T-cell (primary cell): Measurements from ENCODE around the gene ARHGAP8. TPM values are rescaled to one million over a fixed set of nuclear protein-coding genes. Genes with fewer than 3 reads are reported as not detected.

Experiments
- ATAC-seq, 4 experiments: fragments of 200-7000 bp in 3 of 4; fragments of 150-1000 bp in 1 of 4; cut with Tn5 transposase; replicated peaks in 1 of 4; 1 replicate in 3 of 4; 2 replicates in 1 of 4; pipeline ENCODE4 v1.10.0; 2021; ENCODE audit warnings: moderate library complexity in 3 of 4, mild to moderate bottlenecking in 2 of 4, moderate number of reproducible peaks in 1 of 4
- CTCF ChIA-PET, 2 donors: fragments of 300-600 bp; sonication (Branson Sonifier 250); formaldehyde crosslinking; loops; one replicate each; lab custom pipeline; 2022; ENCODE audit warnings: antibody characterized with exemption in 2 of 2; lab: Charles Lee
- POLR2A ChIA-PET, 2 donors: fragments of 300-600 bp; sonication (Branson Sonifier 250); formaldehyde crosslinking; loops; one replicate each; lab custom pipeline; 2022; ENCODE audit warnings: antibody characterized with exemption in 2 of 2; lab: Charles Lee
- DNase-seq, 35 experiments: peaks; one replicate each; pipeline versions ENCODE4 v3.0.0 to v3.0.0-alpha.2; 2013 to 2023
- H3K27ac ChIP-seq: one replicate; pipeline ENCODE4 v1.5.1; 2013; ENCODE audit warnings: low read length
- H3K27me3 ChIP-seq, 2 experiments: replicated peaks in 1 of 2; 1 replicate in 1 of 2; 2 replicates in 1 of 2; pipeline versions ENCODE4 v1.6.1 to v1.7.0; 2013; ENCODE audit warnings: low read length in 1 of 2, mixed read lengths in 1 of 2; ENCODE audit not compliant: control insufficient read depth in 2 of 2, insufficient read depth in 2 of 2; ENCODE audit errors: extremely low read depth in 1 of 2
- H3K36me3 ChIP-seq, 2 donors: 1 replicate in 1 of 2; 2 replicates in 1 of 2; pipeline versions ENCODE4 v1.6.1 to v1.7.0; 2013; ENCODE audit warnings: low read length in 1 of 2; ENCODE audit not compliant: control insufficient read depth in 2 of 2, insufficient read depth in 1 of 2; ENCODE audit errors: extremely low read depth in 1 of 2
- H3K4me1 ChIP-seq, 2 experiments: 1 replicate in 1 of 2; 2 replicates in 1 of 2; pipeline versions ENCODE4 v1.6.1 to v1.7.0; 2013; ENCODE audit warnings: low read length in 2 of 2, mixed read lengths in 1 of 2; ENCODE audit not compliant: insufficient read depth in 2 of 2, control insufficient read depth in 1 of 2; ENCODE audit errors: extremely low read depth in 1 of 2
- H3K4me3 ChIP-seq, 2 donors: 1 replicate in 1 of 2; 2 replicates in 1 of 2; pipeline versions ENCODE4 v1.5.1 to v1.7.0; 2013; ENCODE audit warnings: mild to moderate bottlenecking in 2 of 2, low read length in 1 of 2, moderate library complexity in 1 of 2; ENCODE audit not compliant: control insufficient read depth in 1 of 2; ENCODE audit errors: extremely low read depth in 1 of 2
- H3K9me3 ChIP-seq: 2 replicates; pipeline ENCODE4 v1.7.0; 2013
- H3K27ac Mint-ChIP-seq, 2 donors: one replicate each; pipeline ENCODE4 v1.8.0; 2020 to 2021; ENCODE audit warnings: mild to moderate bottlenecking in 2 of 2, mixed read lengths in 2 of 2
- H3K27me3 Mint-ChIP-seq, 2 donors: one replicate each; pipeline ENCODE4 v1.8.0; 2021 to 2022; ENCODE audit warnings: mixed read lengths in 2 of 2
- H3K36me3 Mint-ChIP-seq: one replicate; pipeline ENCODE4 v1.8.0; 2021; ENCODE audit warnings: mixed read lengths
- H3K4me1 Mint-ChIP-seq, 3 donors: one replicate each; pipeline ENCODE4 v1.8.0; 2020 to 2022; ENCODE audit warnings: mixed read lengths in 3 of 3, mild to moderate bottlenecking in 1 of 3
- H3K4me3 Mint-ChIP-seq, 3 donors: one replicate each; pipeline ENCODE4 v1.8.0; 2020 to 2022; ENCODE audit warnings: mild to moderate bottlenecking in 3 of 3, mixed read lengths in 3 of 3, moderate library complexity in 3 of 3
- H3K9me3 Mint-ChIP-seq, 3 donors: one replicate each; pipeline ENCODE4 v1.8.0; 2020 to 2022; ENCODE audit warnings: mixed read lengths in 3 of 3
- WGBS: methylation state at CpG from one replicate; pipeline ENCODE4 v1.1.5; 2013; ENCODE audit warnings: missing lambda C conversion rate; ENCODE audit not compliant: insufficient coverage; 5-methylcytosine and 5-hydroxymethylcytosine counted together
- total RNA-seq, 35 experiments: library from RNA in 6 of 35; stranded (reverse) in 6 of 35; fragments of 120-200 nt in 1 of 35; gene quantifications; one replicate each; pipeline versions ENCODE4 v1.2.1 to v1.2.4 and lab custom pipeline; 2013 to 2026

ARHGAP8 gene
- total RNA-seq, 5 donors from 2014 or later (not counting 1 experiment from before 2014, with no cell fraction given): 0.59 to 4.7 (median 2.0) TPM

DNA sequence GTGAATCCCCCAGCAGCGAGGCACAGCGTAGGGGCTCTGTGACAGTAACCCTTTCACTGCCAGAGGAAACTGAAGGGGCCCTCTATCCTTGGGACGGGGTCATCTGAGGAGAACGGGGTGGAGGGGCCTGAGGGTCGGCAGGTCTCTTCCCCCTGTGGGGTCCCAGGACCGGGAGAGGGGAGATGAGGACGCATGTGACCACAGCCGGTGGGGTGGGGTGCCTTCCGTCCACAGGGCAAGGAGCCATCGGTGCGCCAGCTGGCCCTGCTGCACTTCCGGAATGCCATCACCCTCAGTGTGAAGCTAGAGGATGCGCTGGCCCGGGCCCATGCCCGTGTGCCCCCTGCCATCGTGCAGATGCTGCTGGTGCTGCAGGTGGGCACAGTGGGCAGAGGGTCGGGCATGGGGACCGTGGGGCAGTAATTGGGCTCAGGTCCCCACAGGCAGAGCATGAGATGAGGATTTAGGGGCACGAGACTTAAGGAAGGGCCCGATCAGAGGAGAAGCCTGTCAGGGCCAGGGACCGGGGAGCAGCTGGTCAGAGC is 20.3 kb upstream of the ARHGAP8 start:
- H3K9me3 ChIP-seq: no peaks in the 10 kb centered on the region
- DNase-seq: no peak
- peak overlapping the region in 1 of 2 donors; percentile 48 for H3K27ac Mint-ChIP-seq

DNA sequence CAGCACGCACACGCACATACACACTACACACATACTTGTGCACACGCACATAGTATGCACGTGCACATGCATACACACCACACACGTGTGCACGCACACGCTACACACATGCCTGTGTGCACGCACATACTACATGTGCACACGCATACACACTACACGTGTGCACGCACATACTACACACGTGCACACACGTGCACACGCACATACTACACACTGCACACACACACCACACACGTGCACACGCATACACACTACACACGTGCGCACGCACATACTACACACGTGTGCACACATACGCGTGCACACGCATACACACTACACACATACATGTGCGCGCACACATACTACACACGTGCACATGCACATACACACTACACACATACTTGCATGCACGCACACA is 19.7 kb upstream of the ARHGAP8 start:
- peaks cover 6 to 8% (median 7%) of the 10 kb centered on the region in 3 donors for H3K4me1 Mint-ChIP-seq
- ATAC-seq (no peak), DNase-seq (no peak)
- Histone ChIP-seq H3K27me3 (no peaks in the 10 kb centered on the region), H3K9me3 (no peaks in the 10 kb centered on the region), H3K36me3 (peaks cover 0 to 26% of the 10 kb centered on the region in 2 donors), H3K4me1 (peaks cover 0 to 35% of the 10 kb centered on the region in 2 experiments), H3K4me3 (no peak overlapping the region), H3K27ac (no peak overlapping the region)
- no peaks in the 10 kb centered on the region for H3K9me3 Mint-ChIP-seq
- no peak overlapping the region for H3K4me3 Mint-ChIP-seq
- no peak overlapping the region for H3K27ac Mint-ChIP-seq
- POLR2A ChIA-PET: interaction anchor here in 1 of 2 donors (0.6 kb wide), 1 partner anchor 118 kb away, joined by 3 read pairs; no protein-coding TSS in a partner anchor
- 93% methylated on average over 25 of the region's 27 CpGs for WGBS
- CTCF ChIA-PET: no interaction called here
- no peaks in the 10 kb centered on the region for H3K27me3 Mint-ChIP-seq
- peaks cover 8% of the 10 kb centered on the region for H3K36me3 Mint-ChIP-seq

More for the DNA sequence above, 20.3 kb upstream of the ARHGAP8 start:
- Mint-ChIP-seq H3K4me3 (no peak overlapping the region), H3K27me3 (no peaks in the 10 kb centered on the region), H3K36me3 (peaks cover 8% of the 10 kb centered on the region), H3K9me3 (no peaks in the 10 kb centered on the region), H3K4me1 (peaks cover 6 to 8% (median 7%) of the 10 kb centered on the region in 3 donors)
- Histone ChIP-seq H3K4me3 (no peak overlapping the region), H3K27me3 (no peaks in the 10 kb centered on the region), H3K4me1 (peaks cover 0 to 40% of the 10 kb centered on the region in 2 experiments), H3K36me3 (peaks cover 0 to 32% of the 10 kb centered on the region in 2 donors), H3K27ac (no peak overlapping the region)
- POLR2A ChIA-PET: no interaction called here
- no peak for ATAC-seq
- CTCF ChIA-PET: no interaction called here
- 94% methylated on average over 21 of the region's 21 CpGs for WGBS

GRCh38 chr22:44733426-44734106 is 18.8 kb upstream of the ARHGAP8 start:
- Histone ChIP-seq H3K9me3 (no peaks in the 10 kb centered on the region), H3K27ac (no peak overlapping the region), H3K4me3 (no peak overlapping the region), H3K4me1 (peaks cover 0 to 25% of the 10 kb centered on the region in 2 experiments), H3K36me3 (peaks cover 0 to 21% of the 10 kb centered on the region in 2 donors), H3K27me3 (no peaks in the 10 kb centered on the region)
- WGBS: 95% methylated on average over 10 of the region's 14 CpGs
- no peak overlapping the region for H3K27ac Mint-ChIP-seq
- POLR2A ChIA-PET: interaction anchor here in 1 of 2 donors (0.6 kb wide), 1 partner anchor 119 kb away, joined by 3 read pairs; no protein-coding TSS in a partner anchor
- H3K4me3 Mint-ChIP-seq: no peak overlapping the region
- DNase-seq (no peak), ATAC-seq (no peak)
- peaks cover 8% of the 10 kb centered on the region for H3K36me3 Mint-ChIP-seq
- no peaks in the 10 kb centered on the region for H3K27me3 Mint-ChIP-seq
- CTCF ChIA-PET: no interaction called here
- no peaks in the 10 kb centered on the region for H3K9me3 Mint-ChIP-seq
- peaks cover 6 to 8% (median 7%) of the 10 kb centered on the region in 3 donors for H3K4me1 Mint-ChIP-seq

DNA sequence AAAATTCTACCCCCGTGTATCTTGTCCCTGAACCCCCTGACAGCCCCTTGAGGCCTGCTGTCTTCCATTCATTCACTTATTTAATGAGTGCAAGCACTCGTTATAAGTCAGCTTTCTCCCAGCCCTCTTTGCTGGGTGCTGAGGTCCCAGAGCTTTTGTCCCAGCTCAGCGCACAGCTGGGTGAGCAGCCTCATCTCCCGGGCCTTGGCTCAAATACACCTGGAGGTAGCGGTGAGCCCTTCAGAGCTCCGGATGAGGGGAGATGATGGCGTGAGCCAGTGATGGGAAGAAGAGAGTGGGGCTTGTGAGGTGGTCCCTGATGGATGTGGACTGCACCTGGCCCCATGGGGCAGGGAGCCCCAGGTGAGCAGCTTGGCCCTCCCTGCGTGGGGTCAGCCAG is 18.1 kb upstream of the ARHGAP8 start:
- no peaks in the 10 kb centered on the region for H3K9me3 ChIP-seq
- ChIA-PET POLR2A (no interaction called here), CTCF (no interaction called here)
- ATAC-seq (no peak), DNase-seq (no peak)
- no peak overlapping the region for H3K4me3 ChIP-seq
- Mint-ChIP-seq H3K9me3 (no peaks in the 10 kb centered on the region), H3K27me3 (no peaks in the 10 kb centered on the region), H3K4me1 (peaks cover 5 to 6% (median 6%) of the 10 kb centered on the region in 3 donors), H3K36me3 (peaks cover 8% of the 10 kb centered on the region), H3K27ac (peak overlapping the region in 1 of 2 donors; percentile 16), H3K4me3 (no peak overlapping the region)
- 86% methylated on average over 8 of the region's 8 CpGs for WGBS
- H3K27ac ChIP-seq: no peak overlapping the region
- H3K27me3 ChIP-seq: peaks cover 0 to 2% of the 10 kb centered on the region in 2 experiments
- H3K36me3 ChIP-seq: peaks cover 0 to 21% of the 10 kb centered on the region in 2 donors
- peaks cover 0 to 18% of the 10 kb centered on the region in 2 experiments for H3K4me1 ChIP-seq

DNA sequence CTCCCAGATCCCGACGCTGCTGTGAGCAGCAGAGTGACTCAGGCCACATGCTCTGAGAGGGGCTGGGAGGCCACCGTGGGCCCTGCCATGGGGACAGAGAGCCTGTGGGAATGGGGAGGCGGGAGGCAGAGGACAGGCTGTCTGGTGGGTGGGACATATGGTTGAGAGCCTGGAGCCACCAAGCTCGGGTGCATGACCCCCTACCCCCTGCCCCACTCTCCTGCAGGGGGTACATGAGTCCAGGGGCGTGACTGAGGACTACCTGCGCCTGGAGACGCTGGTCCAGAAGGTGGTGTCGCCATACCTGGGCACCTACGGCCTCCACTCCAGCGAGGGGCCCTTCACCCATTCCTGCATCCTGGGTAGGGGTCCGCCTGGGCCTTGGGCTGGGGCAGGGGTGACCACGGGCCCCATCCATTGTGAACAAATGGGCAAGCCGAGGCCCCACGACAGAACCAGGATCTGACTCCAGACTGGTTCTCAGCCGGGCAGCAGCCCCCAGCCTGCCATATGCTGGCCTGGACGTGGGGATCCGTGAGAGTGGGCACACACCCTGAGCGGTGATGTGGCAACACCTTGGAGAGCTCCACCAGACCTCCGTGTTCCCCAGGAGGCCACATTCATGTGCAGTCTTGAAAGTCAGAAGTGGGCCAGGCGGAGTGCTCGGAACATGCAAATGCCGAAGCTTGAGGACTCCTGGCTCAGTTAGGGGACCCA is 17.4 kb upstream of the ARHGAP8 start:
- H3K4me1 ChIP-seq: peaks cover 0 to 12% of the 10 kb centered on the region in 2 experiments
- ATAC-seq (no peak), DNase-seq (no peak)
- Mint-ChIP-seq H3K27me3 (no peaks in the 10 kb centered on the region), H3K27ac (no peak overlapping the region), H3K4me1 (peaks cover 3 to 6% (median 3%) of the 10 kb centered on the region in 3 donors), H3K4me3 (no peak overlapping the region), H3K9me3 (no peaks in the 10 kb centered on the region), H3K36me3 (peaks cover 8% of the 10 kb centered on the region)
- H3K27me3 ChIP-seq: peaks cover 0 to 2% of the 10 kb centered on the region in 2 experiments
- H3K36me3 ChIP-seq: peaks cover 0 to 17% of the 10 kb centered on the region in 2 donors
- ChIA-PET POLR2A (interaction anchor here in 1 of 2 donors (0.6 kb wide), 1 partner anchor 26 kb away, joined by 3 read pairs; no protein-coding TSS in a partner anchor), CTCF (interaction anchor here (0.5 to 2.2 kb wide), 4 partner anchors 37 to 273 kb away, joined by 3 to 9 read pairs (median 3); no protein-coding TSS in a partner anchor)
- 83% methylated on average over 16 of the region's 23 CpGs for WGBS
- H3K4me3 ChIP-seq: no peak overlapping the region
- no peak overlapping the region for H3K27ac ChIP-seq
- H3K9me3 ChIP-seq: no peaks in the 10 kb centered on the region
